ENCODE results near the gene RASGEF1B. TPM values are rescaled to one million over a fixed set of nuclear protein-coding genes. Genes with fewer than 3 reads are reported as not detected.

Gene RASGEF1B
- total and polyA plus RNA-seq, 2 donors from 2014 or later, result 8.3 to 15.0 TPM

DNA sequence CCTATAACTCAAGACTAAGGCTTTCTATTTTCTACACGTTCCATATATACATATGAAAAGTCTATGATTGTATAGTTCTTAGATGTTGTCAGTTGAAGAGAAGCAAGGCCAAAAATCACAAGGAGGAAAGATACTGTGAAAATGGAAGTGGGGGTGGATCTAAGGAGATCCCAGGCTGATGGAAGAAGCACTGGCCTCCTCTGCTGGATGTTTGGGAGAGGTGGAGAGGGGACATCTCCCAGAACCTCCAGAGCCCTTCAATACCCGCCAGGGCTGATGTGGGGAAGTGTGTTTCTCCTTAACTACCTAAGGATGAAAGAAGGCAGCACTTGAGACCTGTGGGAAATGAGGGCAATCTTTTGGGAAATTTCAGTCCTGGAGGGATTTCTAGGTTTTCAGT lies 67.4 kb downstream of the RASGEF1B start:
- H3K27ac ChIP-seq (ENCODE audit: low read depth in 2 of 2, low read length in 2 of 2), result no peak overlapping the region
- no peak for DNase-seq
- no peaks in the 10 kb centered on the region for H3K4me1 ChIP-seq (ENCODE audit: control insufficient read depth in 2 of 3, insufficient read depth in 2 of 3, low read depth in 1 of 3, low read length in 3 of 3)
- no peaks in the 10 kb centered on the region for H3K9me3 ChIP-seq (ENCODE audit: control insufficient read depth in 2 of 3, insufficient read depth in 1 of 3, low read length in 3 of 3)
- H3K27me3 ChIP-seq (ENCODE audit: control insufficient read depth, insufficient read depth, low read length), result no peaks in the 10 kb centered on the region
- H3K36me3 ChIP-seq (ENCODE audit: control insufficient read depth in 2 of 3, insufficient read depth in 3 of 3, low read length in 3 of 3), result no peaks in the 10 kb centered on the region
- FAIRE-seq, result no peak
- no peak overlapping the region for H3K9ac ChIP-seq (ENCODE audit: low read length in 3 of 3)
- intact Hi-C loops (cut with DNase I), result loop anchor here (10.0 kb wide), 1 partner anchor 801 kb away; no protein-coding TSS in a partner anchor
- no peak overlapping the region for H3K4me3 ChIP-seq (ENCODE audit: low read length in 3 of 3)
- TF ChIP-seq, protein P1, sequence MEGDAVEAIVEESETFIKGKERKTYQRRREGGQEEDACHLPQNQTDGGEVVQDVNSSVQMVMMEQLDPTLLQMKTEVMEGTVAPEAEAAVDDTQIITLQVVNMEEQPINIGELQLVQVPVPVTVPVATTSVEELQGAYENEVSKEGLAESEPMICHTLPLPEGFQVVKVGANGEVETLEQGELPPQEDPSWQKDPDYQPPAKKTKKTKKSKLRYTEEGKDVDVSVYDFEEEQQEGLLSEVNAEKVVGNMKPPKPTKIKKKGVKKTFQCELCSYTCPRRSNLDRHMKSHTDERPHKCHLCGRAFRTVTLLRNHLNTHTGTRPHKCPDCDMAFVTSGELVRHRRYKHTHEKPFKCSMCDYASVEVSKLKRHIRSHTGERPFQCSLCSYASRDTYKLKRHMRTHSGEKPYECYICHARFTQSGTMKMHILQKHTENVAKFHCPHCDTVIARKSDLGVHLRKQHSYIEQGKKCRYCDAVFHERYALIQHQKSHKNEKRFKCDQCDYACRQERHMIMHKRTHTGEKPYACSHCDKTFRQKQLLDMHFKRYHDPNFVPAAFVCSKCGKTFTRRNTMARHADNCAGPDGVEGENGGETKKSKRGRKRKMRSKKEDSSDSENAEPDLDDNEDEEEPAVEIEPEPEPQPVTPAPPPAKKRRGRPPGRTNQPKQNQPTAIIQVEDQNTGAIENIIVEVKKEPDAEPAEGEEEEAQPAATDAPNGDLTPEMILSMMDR (IDR thresholded peaks at IDR 0.05; ENCODE audit: borderline replicate concordance, extremely low read depth, insufficient read depth), result no peak

- TF ChIP-seq, protein P1 (IDR thresholded peaks at IDR 0.05; ENCODE audit: borderline replicate concordance, extremely low read depth, insufficient read depth), result no peak
- Histone ChIP-seq H3K4me1 (ENCODE audit: control insufficient read depth in 2 of 3, insufficient read depth in 2 of 3, low read depth in 1 of 3, low read length in 3 of 3) (no peaks in the 10 kb centered on the region), H3K9me3 (ENCODE audit: control insufficient read depth in 2 of 3, insufficient read depth in 1 of 3, low read length in 3 of 3) (no peaks in the 10 kb centered on the region), H3K27ac (ENCODE audit: low read depth in 2 of 2, low read length in 2 of 2) (no peak overlapping the region), H3K9ac (ENCODE audit: low read length in 3 of 3) (no peak overlapping the region), H3K27me3 (ENCODE audit: control insufficient read depth, insufficient read depth, low read length) (no peaks in the 10 kb centered on the region), H3K4me3 (ENCODE audit: low read length in 3 of 3) (no peak overlapping the region), H3K36me3 (ENCODE audit: control insufficient read depth in 2 of 3, insufficient read depth in 3 of 3, low read length in 3 of 3) (no peaks in the 10 kb centered on the region)
- DNase-seq (no peak), FAIRE-seq (no peak)
- intact Hi-C loops (cut with DNase I), result loop anchor here (10.0 kb wide), 1 partner anchor 805 kb away; no protein-coding TSS in a partner anchor
These were observed 72.2 kb downstream of the RASGEF1B start for GRCh38 chr4:81399306-81400086.

GRCh38 chr4:81398379-81398778 lies 73.3 kb downstream of the RASGEF1B start:
- no peak overlapping the region for H3K9ac ChIP-seq (ENCODE audit: low read length in 3 of 3)
- intact Hi-C loops (cut with DNase I), result no loop called here
- H3K27ac ChIP-seq (ENCODE audit: low read depth in 2 of 2, low read length in 2 of 2), result no peak overlapping the region
- TF ChIP-seq, protein P1 (IDR thresholded peaks at IDR 0.05; ENCODE audit: borderline replicate concordance, extremely low read depth, insufficient read depth), result no peak
- H3K27me3 ChIP-seq (ENCODE audit: control insufficient read depth, insufficient read depth, low read length), result no peaks in the 10 kb centered on the region
- DNase-seq (no peak), FAIRE-seq (no peak)
- H3K4me3 ChIP-seq (ENCODE audit: low read length in 3 of 3), result no peak overlapping the region
- no peaks in the 10 kb centered on the region for H3K9me3 ChIP-seq (ENCODE audit: control insufficient read depth in 2 of 3, insufficient read depth in 1 of 3, low read length in 3 of 3)
- H3K36me3 ChIP-seq (ENCODE audit: control insufficient read depth in 2 of 3, insufficient read depth in 3 of 3, low read length in 3 of 3), result no peaks in the 10 kb centered on the region
- H3K4me1 ChIP-seq (ENCODE audit: control insufficient read depth in 2 of 3, insufficient read depth in 2 of 3, low read depth in 1 of 3, low read length in 3 of 3), result no peaks in the 10 kb centered on the region

All from kidney (tissue), 14 donors.